Testis (tissue), 3 donors: Measurements from ENCODE around the gene MYO1D. TPM values are rescaled to one million over a fixed set of nuclear protein-coding genes. Genes with fewer than 3 reads are reported as not detected.
"Not testable (repeated sequence)": the region's sequence is repeated elsewhere in the genome, so short reads cannot be mapped to it uniquely, and the experiment has no call there.

Experiments
- DNase-seq: peaks from one replicate; pipeline ENCODE4 v3.0.0-alpha.2; 2019
- H3K27ac ChIP-seq, 2 donors: fragments of 200-600 bp; sonication (generic); one replicate each; pipeline ENCODE4 v1.5.1; 2019
- H3K27me3 ChIP-seq: fragments of 200-600 bp; sonication (generic); one replicate; pipeline ENCODE4 v1.5.1; 2019
- H3K36me3 ChIP-seq: fragments of 200-600 bp; sonication (generic); one replicate; pipeline ENCODE4 v1.5.1; 2017; ENCODE audit warnings: low read depth; ENCODE audit errors: missing control alignments
- H3K4me1 ChIP-seq: fragments of 200-600 bp; sonication (generic); one replicate; pipeline ENCODE4 v1.5.1; 2019
- H3K4me3 ChIP-seq, 2 donors: fragments of 200-600 bp; sonication (generic); one replicate each; pipeline ENCODE4 v1.5.1; 2017 to 2019
- H3K9me3 ChIP-seq: fragments of 200-600 bp; sonication (generic); one replicate; pipeline ENCODE4 v1.5.1; 2017
- POLR2A ChIP-seq: fragments of 450-650 bp; IDR thresholded peaks from one replicate; pipeline ENCODE4 v1.6.1; 2017; ENCODE audit warnings: antibody characterized with exemption, mild to moderate bottlenecking, moderate library complexity
- whole genome bisulfite sequencing, 2 donors: methylation state at CpG; one replicate each; pipeline ENCODE4 v1.1.5; 2018; 5-methylcytosine and 5-hydroxymethylcytosine counted together
- intact Hi-C: fragments of 100-400 bp; cut with DNase I; formaldehyde crosslinking; loops from one replicate; pipeline ENCODE4 v1.15.1; 2023; ENCODE audit warnings: low total_unique reads
- polyA plus RNA-seq: library from polyadenylated mRNA; stranded (reverse); fragments of 350-450 nt; fragmentation: Illumina TruSeq; extraction: RNeasy Lipid Tissue Mini Kit (QIAGEN cat#74804); gene quantifications from one replicate; pipeline ENCODE4 v1.2.3, GENCODE V29; 2014; ENCODE audit warnings: low read depth, low replicate concordance; ENCODE audit not compliant: insufficient read depth
- total RNA-seq, 2 donors: library from RNA; depleted of rRNA; stranded (reverse); fragments of >200 nt; gene quantifications; one replicate each; pipeline ENCODE4 v1.2.3, GENCODE V29; 2016
- TF ChIP-seq, protein P1 (sequence below), 3 experiments: fragments of 450-650 bp in 2 of 3; fragments of 200-600 bp in 1 of 3; sonication (generic) in 1 of 3; IDR thresholded peaks; one replicate each; pipeline ENCODE4 v1.5.1; 2016 to 2019; ENCODE audit warnings: antibody characterized with exemption in 3 of 3, mild to moderate bottlenecking in 2 of 3, moderate library complexity in 1 of 3

The MYO1D gene
- total and polyA plus RNA-seq, 3 donors from 2014 or later: 29.5 to 34.1 (median 33.6) TPM

GRCh38 chr17:32741381-32741780 lies 135.5 kb downstream of the MYO1D start:
- no peaks in the 10 kb centered on the region for H3K36me3 ChIP-seq
- H3K27ac ChIP-seq: no peak overlapping the region
- no peaks in the 10 kb centered on the region for H3K9me3 ChIP-seq
- TF ChIP-seq, protein P1, sequence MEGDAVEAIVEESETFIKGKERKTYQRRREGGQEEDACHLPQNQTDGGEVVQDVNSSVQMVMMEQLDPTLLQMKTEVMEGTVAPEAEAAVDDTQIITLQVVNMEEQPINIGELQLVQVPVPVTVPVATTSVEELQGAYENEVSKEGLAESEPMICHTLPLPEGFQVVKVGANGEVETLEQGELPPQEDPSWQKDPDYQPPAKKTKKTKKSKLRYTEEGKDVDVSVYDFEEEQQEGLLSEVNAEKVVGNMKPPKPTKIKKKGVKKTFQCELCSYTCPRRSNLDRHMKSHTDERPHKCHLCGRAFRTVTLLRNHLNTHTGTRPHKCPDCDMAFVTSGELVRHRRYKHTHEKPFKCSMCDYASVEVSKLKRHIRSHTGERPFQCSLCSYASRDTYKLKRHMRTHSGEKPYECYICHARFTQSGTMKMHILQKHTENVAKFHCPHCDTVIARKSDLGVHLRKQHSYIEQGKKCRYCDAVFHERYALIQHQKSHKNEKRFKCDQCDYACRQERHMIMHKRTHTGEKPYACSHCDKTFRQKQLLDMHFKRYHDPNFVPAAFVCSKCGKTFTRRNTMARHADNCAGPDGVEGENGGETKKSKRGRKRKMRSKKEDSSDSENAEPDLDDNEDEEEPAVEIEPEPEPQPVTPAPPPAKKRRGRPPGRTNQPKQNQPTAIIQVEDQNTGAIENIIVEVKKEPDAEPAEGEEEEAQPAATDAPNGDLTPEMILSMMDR (IDR thresholded peaks at IDR 0.05): no peak
- no peak for TF ChIP-seq POLR2A
- DNase-seq: no peak
- H3K4me3 ChIP-seq: no peak overlapping the region
- no peaks in the 10 kb centered on the region for H3K4me1 ChIP-seq
- H3K27me3 ChIP-seq: no peaks in the 10 kb centered on the region
- intact Hi-C loops: no loop called here
- 90 to 96% methylated on average over 1 of the region's 1 CpG for WGBS, 2 donors

DNA sequence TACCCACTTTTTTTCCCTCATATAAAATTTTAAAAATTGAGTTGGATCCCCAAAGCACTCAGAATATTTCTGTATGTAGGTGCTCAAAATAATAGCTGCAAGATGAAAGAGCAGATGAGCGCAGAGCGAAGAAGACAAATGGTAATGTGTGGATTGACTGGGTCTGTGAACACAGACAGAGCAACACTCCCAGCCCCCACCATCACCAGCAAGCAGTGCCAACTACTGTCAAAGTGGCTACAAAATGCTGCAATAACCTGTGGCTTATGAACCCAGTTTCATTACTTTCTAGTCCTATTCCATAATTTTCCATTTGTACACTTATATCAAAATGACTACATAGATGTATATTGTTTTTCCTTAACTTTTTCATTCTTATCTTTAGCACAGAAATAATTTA lies 137.2 kb downstream of the MYO1D start:
- H3K27me3 ChIP-seq: no peaks in the 10 kb centered on the region
- intact Hi-C loops: no loop called here
- WGBS, 2 donors: 94 to 97% methylated on average over 2 of the region's 2 CpGs

DNA sequence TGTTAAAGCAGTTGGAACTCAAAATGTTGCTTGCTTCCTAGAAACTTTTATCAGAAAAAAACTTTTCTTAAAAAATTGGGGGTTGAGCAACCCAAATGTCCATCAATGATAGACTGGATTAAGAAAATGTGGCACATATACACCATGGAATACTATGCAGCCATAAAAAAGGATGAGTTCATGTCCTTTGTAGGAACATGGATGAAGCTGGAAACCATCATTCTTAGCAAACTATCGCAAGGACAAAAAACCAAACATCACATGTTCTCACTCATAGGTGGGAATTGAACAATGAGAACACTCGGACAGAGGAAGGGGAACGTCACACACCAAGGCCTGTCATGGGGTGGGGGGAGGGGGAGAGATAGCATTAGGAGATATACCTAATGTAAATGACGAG lies 137.8 kb downstream of the MYO1D start:
- H3K27ac ChIP-seq, intact Hi-C loops, H3K4me3 ChIP-seq, DNase-seq, H3K4me1 ChIP-seq, H3K9me3 ChIP-seq, H3K27me3 ChIP-seq, H3K36me3 ChIP-seq: not testable (repeated sequence)
- 68 to 97% methylated on average over 4 of the region's 4 CpGs for WGBS, 2 donors

More for the DNA sequence above, 137.2 kb downstream of the MYO1D start:
- Histone ChIP-seq H3K4me3 (no peak overlapping the region), H3K4me1 (no peaks in the 10 kb centered on the region), H3K9me3 (no peaks in the 10 kb centered on the region), H3K27ac (no peak overlapping the region), H3K36me3 (no peaks in the 10 kb centered on the region)
- no peak for TF ChIP-seq POLR2A
- TF ChIP-seq, protein P1 (IDR thresholded peaks at IDR 0.05): no peak
- DNase-seq: no peak

- intact Hi-C loops: no loop called here
- WGBS, 2 donors: 88 to 97% methylated on average over 1 of the region's 1 CpG
- no peak for DNase-seq
- no peak for TF ChIP-seq POLR2A
- TF ChIP-seq, protein P1 (IDR thresholded peaks at IDR 0.05): no peak
- Histone ChIP-seq H3K4me1 (no peaks in the 10 kb centered on the region), H3K4me3 (no peak overlapping the region), H3K27ac (no peak overlapping the region), H3K36me3 (no peaks in the 10 kb centered on the region), H3K27me3 (no peaks in the 10 kb centered on the region), H3K9me3 (no peaks in the 10 kb centered on the region)
Measured at GRCh38 chr17:32733401-32733800, 143.5 kb downstream of the MYO1D start.

DNA sequence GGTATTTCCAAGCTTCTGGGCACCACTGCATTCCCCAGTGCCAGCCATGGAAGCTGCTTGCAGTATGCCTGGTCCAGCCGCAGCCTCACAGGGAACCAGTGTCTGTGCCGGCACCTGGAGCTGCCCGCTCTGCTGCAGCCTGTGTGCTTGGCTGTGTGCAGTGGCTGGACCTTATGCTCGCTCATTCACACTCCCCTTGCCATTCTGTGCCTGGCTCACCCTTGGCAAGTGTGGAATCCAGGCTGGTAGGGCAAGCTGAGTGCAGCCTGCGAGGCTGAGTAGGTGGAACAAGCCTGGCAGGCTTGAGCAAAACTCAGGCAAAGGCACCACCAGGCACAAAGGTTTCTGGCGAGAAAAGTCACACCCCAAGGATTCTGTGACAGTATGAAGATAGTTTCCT lies 144.0 kb downstream of the MYO1D start:
- TF ChIP-seq, protein P1 (IDR thresholded peaks at IDR 0.05): no peak
- no peak for TF ChIP-seq POLR2A
- DNase-seq: no peak
- 79 to 91% methylated on average over 3 to 6 of the region's 6 CpGs for WGBS, 2 donors
- no peak overlapping the region for H3K27ac ChIP-seq
- intact Hi-C loops: no loop called here
- no peaks in the 10 kb centered on the region for H3K4me1 ChIP-seq
- no peaks in the 10 kb centered on the region for H3K36me3 ChIP-seq
- no peak overlapping the region for H3K4me3 ChIP-seq
- no peaks in the 10 kb centered on the region for H3K9me3 ChIP-seq
- H3K27me3 ChIP-seq: no peaks in the 10 kb centered on the region
